Measurements from ENCODE around the gene PLA2G2C. TPM values are rescaled to one million over a fixed set of nuclear protein-coding genes. Genes with fewer than 3 reads are reported as not detected.
"Not testable (repeated sequence)": the region's sequence is repeated elsewhere in the genome, so short reads cannot be mapped to it uniquely, and the experiment has no call there.

The PLA2G2C gene
- total RNA-seq, 1 experiment from 2014 or later: not detected

DNA sequence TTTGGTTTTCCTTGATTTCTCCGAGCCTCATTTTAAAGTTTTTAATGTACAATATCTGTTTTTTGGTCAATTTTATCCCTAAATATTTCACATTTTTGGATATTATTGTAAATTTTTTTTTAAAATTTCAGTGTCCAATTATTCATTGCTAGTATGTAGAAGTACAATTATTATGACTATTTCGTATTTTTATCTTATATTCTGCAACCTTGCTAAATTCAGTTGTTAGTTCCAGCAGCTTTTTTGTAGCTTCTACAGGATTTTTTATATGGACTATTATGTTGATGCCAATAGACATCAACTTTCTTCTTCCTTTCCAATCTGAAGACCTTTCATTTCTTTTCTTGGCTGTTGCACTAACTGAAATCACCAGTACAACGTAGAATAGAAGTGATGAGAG lies 51.3 kb downstream of the PLA2G2C start (continued):
- TF ChIP-seq, protein P1, sequence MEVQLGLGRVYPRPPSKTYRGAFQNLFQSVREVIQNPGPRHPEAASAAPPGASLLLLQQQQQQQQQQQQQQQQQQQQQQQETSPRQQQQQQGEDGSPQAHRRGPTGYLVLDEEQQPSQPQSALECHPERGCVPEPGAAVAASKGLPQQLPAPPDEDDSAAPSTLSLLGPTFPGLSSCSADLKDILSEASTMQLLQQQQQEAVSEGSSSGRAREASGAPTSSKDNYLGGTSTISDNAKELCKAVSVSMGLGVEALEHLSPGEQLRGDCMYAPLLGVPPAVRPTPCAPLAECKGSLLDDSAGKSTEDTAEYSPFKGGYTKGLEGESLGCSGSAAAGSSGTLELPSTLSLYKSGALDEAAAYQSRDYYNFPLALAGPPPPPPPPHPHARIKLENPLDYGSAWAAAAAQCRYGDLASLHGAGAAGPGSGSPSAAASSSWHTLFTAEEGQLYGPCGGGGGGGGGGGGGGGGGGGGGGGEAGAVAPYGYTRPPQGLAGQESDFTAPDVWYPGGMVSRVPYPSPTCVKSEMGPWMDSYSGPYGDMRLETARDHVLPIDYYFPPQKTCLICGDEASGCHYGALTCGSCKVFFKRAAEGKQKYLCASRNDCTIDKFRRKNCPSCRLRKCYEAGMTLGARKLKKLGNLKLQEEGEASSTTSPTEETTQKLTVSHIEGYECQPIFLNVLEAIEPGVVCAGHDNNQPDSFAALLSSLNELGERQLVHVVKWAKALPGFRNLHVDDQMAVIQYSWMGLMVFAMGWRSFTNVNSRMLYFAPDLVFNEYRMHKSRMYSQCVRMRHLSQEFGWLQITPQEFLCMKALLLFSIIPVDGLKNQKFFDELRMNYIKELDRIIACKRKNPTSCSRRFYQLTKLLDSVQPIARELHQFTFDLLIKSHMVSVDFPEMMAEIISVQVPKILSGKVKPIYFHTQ (CRISPR knock-in tag; IDR thresholded peaks at IDR 0.05): no peak
- TF ChIP-seq ZBTB43 (CRISPR knock-in tag; IDR thresholded peaks at IDR 0.05): no peak
- TF ChIP-seq NFATC4 (CRISPR knock-in tag; IDR thresholded peaks at IDR 0.05): no peak
- TF ChIP-seq, protein P2, sequence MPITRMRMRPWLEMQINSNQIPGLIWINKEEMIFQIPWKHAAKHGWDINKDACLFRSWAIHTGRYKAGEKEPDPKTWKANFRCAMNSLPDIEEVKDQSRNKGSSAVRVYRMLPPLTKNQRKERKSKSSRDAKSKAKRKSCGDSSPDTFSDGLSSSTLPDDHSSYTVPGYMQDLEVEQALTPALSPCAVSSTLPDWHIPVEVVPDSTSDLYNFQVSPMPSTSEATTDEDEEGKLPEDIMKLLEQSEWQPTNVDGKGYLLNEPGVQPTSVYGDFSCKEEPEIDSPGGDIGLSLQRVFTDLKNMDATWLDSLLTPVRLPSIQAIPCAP (CRISPR knock-in tag; IDR thresholded peaks at IDR 0.05): no peak
- no peak for TF ChIP-seq SMAD4 (CRISPR knock-in tag; IDR thresholded peaks at IDR 0.05)
- no peak for TF ChIP-seq CTCF (IDR thresholded peaks at IDR 0.05)
- TF ChIP-seq, protein P3, sequence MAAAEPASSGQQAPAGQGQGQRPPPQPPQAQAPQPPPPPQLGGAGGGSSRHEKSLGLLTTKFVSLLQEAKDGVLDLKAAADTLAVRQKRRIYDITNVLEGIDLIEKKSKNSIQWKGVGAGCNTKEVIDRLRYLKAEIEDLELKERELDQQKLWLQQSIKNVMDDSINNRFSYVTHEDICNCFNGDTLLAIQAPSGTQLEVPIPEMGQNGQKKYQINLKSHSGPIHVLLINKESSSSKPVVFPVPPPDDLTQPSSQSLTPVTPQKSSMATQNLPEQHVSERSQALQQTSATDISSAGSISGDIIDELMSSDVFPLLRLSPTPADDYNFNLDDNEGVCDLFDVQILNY (CRISPR knock-in tag; IDR thresholded peaks at IDR 0.05): no peak

- H3K36me3 Mint-ChIP-seq; H3K27ac Mint-ChIP-seq; H3K4me1 Mint-ChIP-seq; POLR2A ChIA-PET; DNase-seq (ENCODE audit: low spot score); H3K27me3 Mint-ChIP-seq (ENCODE audit: low read depth); H3K4me3 Mint-ChIP-seq; ATAC-seq: not testable (repeated sequence)
- peaks cover 23% of the 10 kb centered on the region for H3K9me3 Mint-ChIP-seq
- CTCF ChIA-PET: interaction anchor here (0.9 kb wide), 1 partner anchor 82 kb away, joined by 4 read pairs; no protein-coding TSS in a partner anchor
Measured at GRCh38 chr1:20130518-20130917, 55.8 kb downstream of the PLA2G2C start.

DNA sequence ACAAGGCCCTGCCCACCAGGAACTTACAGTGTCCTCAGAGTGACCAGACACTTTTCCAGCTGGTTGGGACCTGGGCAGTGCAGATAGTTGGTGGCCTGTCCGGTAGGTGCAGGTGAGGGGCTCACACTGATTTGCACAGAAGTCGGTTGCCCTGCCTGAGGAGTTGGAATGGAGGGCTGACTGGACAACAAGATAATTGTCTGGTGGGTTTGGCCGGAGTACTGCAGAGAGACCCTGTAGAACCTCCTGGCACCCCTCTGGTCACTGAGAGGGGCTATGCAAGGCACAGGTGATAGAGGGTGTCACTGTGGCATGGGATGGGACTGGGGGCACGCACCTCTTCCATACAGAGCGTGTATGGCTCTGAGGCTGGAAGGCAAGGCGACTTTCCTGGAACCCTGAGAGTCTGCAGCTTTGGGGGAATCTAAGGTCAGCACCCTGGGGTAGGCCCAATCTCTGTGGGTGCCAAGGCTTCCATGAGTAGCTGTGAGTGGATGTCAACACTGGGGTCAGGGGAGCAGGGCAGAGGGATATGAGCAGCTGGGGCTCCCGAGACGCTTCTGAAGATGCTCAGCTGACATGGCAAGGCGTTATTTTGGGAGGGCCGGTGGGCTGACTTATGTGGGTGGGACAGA lies 59.4 kb downstream of the PLA2G2C start:
- H3K4me1 Mint-ChIP-seq: no peaks in the 10 kb centered on the region
- TF ChIP-seq CREB1 (CRISPR knock-in tag; IDR thresholded peaks at IDR 0.05) (no peak), ZBTB21 (CRISPR knock-in tag; IDR thresholded peaks at IDR 0.05; ENCODE audit: borderline replicate concordance) (no peak), NFYB (CRISPR knock-in tag; conservative IDR thresholded peaks at IDR 0.05; ENCODE audit: low read depth) (no peak), ZNF317 (CRISPR knock-in tag; IDR thresholded peaks at IDR 0.05; ENCODE audit: borderline replicate concordance, low read depth) (no peak), OVOL2 (CRISPR knock-in tag; IDR thresholded peaks at IDR 0.05; ENCODE audit: borderline replicate concordance) (no peak)
- TF ChIP-seq, protein P4, sequence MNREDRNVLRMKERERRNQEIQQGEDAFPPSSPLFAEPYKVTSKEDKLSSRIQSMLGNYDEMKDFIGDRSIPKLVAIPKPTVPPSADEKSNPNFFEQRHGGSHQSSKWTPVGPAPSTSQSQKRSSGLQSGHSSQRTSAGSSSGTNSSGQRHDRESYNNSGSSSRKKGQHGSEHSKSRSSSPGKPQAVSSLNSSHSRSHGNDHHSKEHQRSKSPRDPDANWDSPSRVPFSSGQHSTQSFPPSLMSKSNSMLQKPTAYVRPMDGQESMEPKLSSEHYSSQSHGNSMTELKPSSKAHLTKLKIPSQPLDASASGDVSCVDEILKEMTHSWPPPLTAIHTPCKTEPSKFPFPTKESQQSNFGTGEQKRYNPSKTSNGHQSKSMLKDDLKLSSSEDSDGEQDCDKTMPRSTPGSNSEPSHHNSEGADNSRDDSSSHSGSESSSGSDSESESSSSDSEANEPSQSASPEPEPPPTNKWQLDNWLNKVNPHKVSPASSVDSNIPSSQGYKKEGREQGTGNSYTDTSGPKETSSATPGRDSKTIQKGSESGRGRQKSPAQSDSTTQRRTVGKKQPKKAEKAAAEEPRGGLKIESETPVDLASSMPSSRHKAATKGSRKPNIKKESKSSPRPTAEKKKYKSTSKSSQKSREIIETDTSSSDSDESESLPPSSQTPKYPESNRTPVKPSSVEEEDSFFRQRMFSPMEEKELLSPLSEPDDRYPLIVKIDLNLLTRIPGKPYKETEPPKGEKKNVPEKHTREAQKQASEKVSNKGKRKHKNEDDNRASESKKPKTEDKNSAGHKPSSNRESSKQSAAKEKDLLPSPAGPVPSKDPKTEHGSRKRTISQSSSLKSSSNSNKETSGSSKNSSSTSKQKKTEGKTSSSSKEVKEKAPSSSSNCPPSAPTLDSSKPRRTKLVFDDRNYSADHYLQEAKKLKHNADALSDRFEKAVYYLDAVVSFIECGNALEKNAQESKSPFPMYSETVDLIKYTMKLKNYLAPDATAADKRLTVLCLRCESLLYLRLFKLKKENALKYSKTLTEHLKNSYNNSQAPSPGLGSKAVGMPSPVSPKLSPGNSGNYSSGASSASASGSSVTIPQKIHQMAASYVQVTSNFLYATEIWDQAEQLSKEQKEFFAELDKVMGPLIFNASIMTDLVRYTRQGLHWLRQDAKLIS (CRISPR knock-in tag; IDR thresholded peaks at IDR 0.05; ENCODE audit: borderline replicate concordance): no peak
- TF ChIP-seq, protein P5, sequence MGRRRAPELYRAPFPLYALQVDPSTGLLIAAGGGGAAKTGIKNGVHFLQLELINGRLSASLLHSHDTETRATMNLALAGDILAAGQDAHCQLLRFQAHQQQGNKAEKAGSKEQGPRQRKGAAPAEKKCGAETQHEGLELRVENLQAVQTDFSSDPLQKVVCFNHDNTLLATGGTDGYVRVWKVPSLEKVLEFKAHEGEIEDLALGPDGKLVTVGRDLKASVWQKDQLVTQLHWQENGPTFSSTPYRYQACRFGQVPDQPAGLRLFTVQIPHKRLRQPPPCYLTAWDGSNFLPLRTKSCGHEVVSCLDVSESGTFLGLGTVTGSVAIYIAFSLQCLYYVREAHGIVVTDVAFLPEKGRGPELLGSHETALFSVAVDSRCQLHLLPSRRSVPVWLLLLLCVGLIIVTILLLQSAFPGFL (CRISPR knock-in tag; IDR thresholded peaks at IDR 0.05; ENCODE audit: borderline replicate concordance): no peak
- ChIA-PET POLR2A (no interaction called here), CTCF (no interaction called here)
- no peak for ATAC-seq
- H3K4me3 Mint-ChIP-seq: no peak overlapping the region
- H3K36me3 Mint-ChIP-seq: peaks cover 9% of the 10 kb centered on the region; the same call in 1 of the 2 replicates
- H3K9me3 Mint-ChIP-seq: peaks cover 15% of the 10 kb centered on the region
- no peak overlapping the region for H3K27ac Mint-ChIP-seq
- H3K27me3 Mint-ChIP-seq (ENCODE audit: low read depth): no peaks in the 10 kb centered on the region; the same call in 1 of the 2 replicates
- no peak for DNase-seq (ENCODE audit: low spot score)

All from WTC11 (cell line).